WTC11 (cell line): ENCODE results near the gene SPEM3.

ENCODE experiments used
- ATF2 ChIP-seq: sonication (generic); formaldehyde crosslinking; IDR thresholded peaks from 2 replicates; pipeline ENCODE4 v1.8.1; 2022; ENCODE audit warnings: low read depth, missing genetic modification reagents, borderline replicate concordance
- CTCF ChIP-seq: fragments of 200-600 bp; IDR thresholded peaks from 2 replicates; pipeline ENCODE4 v1.8.0; 2022; ENCODE audit warnings: antibody characterized with exemption
- ESRRA ChIP-seq: sonication (generic); formaldehyde crosslinking; IDR thresholded peaks from 2 replicates; pipeline ENCODE4 v1.8.1; 2022; ENCODE audit warnings: mild to moderate bottlenecking, missing genetic modification reagents, borderline replicate concordance
- JUN ChIP-seq: sonication (generic); formaldehyde crosslinking; IDR thresholded peaks from 2 replicates; pipeline ENCODE4 v1.8.0; 2023; ENCODE audit warnings: mild to moderate bottlenecking, missing genetic modification reagents
- PRRX2 ChIP-seq: fragments of 250-450 bp; sonication (Bioruptor Pico); IDR thresholded peaks from 2 replicates; pipeline ENCODE4 v1.8.0; 2021; ENCODE audit warnings: mild to moderate bottlenecking
- RELA ChIP-seq: sonication (generic); formaldehyde crosslinking; IDR thresholded peaks from 2 replicates; pipeline ENCODE4 v1.8.1; 2022; ENCODE audit warnings: missing genetic modification reagents, mild to moderate bottlenecking, borderline replicate concordance
- SP1 ChIP-seq: sonication (generic); formaldehyde crosslinking; conservative IDR thresholded peaks from 2 replicates; pipeline ENCODE4 v1.8.1; 2022; ENCODE audit warnings: missing genetic modification reagents
- TCF7 ChIP-seq: sonication (generic); formaldehyde crosslinking; IDR thresholded peaks from 2 replicates; pipeline ENCODE4 v1.8.0; 2022; ENCODE audit warnings: mild to moderate bottlenecking, low read depth, missing genetic modification reagents, moderate library complexity
- TEAD1 ChIP-seq: sonication (generic); formaldehyde crosslinking; IDR thresholded peaks from 2 replicates; pipeline ENCODE4 v1.8.0; 2022; ENCODE audit warnings: mild to moderate bottlenecking, missing genetic modification reagents
- USF2 ChIP-seq: sonication (generic); formaldehyde crosslinking; IDR thresholded peaks from 2 replicates; pipeline ENCODE4 v1.8.1; 2023; ENCODE audit warnings: mild to moderate bottlenecking, missing genetic modification reagents, moderate library complexity
- ZNF121 ChIP-seq: sonication (generic); formaldehyde crosslinking; IDR thresholded peaks from 2 replicates; pipeline ENCODE4 v1.8.0; 2023; ENCODE audit warnings: missing genetic modification reagents

GRCh38 chr17:7393613-7394451, 34.8 kb upstream of the SPEM3 start:
- TF ChIP-seq CTCF (no peak), JUN (CRISPR knock-in tag) (no peak), TEAD1 (CRISPR knock-in tag) (no peak), RELA (CRISPR knock-in tag) (no peak), USF2 (CRISPR knock-in tag) (no peak), PRRX2 (CRISPR knock-in tag) (no peak), ESRRA (CRISPR knock-in tag) (no peak), TCF7 (CRISPR knock-in tag) (no peak), ZNF121 (CRISPR knock-in tag) (no peak), ATF2 (CRISPR knock-in tag) (no peak), SP1 (CRISPR knock-in tag) (no peak)
